ENCODE measurements around the gene FOXN4.
"Not testable (repeated sequence)": the region's sequence is repeated elsewhere in the genome, so short reads cannot be mapped to it uniquely, and the experiment has no call there.

The FOXN4 gene

GRCh38 chr12:109308534-109309380 is at the start of gene FOXN4:
Gene FOXN4 (minus strand): TSS chr12:109309284. CDS start chr12:109308321, 963 bp downstream.
- DNase-seq (ENCODE audit: low spot score): no peak

GRCh38 chr12:109358154-109358869 is 49.2 kb upstream of the FOXN4 start:
- DNase-seq (ENCODE audit: low spot score): peak; percentile 2

- DNase-seq (ENCODE audit: low spot score): no peak
Measured at GRCh38 chr12:109357032-109357431, 47.9 kb upstream of the FOXN4 start.

GRCh38 chr12:109356577-109356976 is 47.5 kb upstream of the FOXN4 start:
- DNase-seq (ENCODE audit: low spot score): no peak

GRCh38 chr12:109352184-109352583 is 43.1 kb upstream of the FOXN4 start:
- no peak for DNase-seq (ENCODE audit: low spot score)

- DNase-seq (ENCODE audit: low spot score): no peak
Measured at GRCh38 chr12:109347589-109347988, 38.5 kb upstream of the FOXN4 start, which contains the start of gene MYO1H. Gene MYO1H (plus strand): TSS chr12:109347900. CDS start chr12:109347961, 61 bp downstream.

GRCh38 chr12:109346920-109347319 is 37.8 kb upstream of the FOXN4 start:
- DNase-seq (ENCODE audit: low spot score): no peak

GRCh38 chr12:109345428-109345827 is 36.3 kb upstream of the FOXN4 start:
- DNase-seq (ENCODE audit: low spot score): no peak

- DNase-seq (ENCODE audit: low spot score): no peak
Measured at GRCh38 chr12:109343677-109344076, 34.6 kb upstream of the FOXN4 start.

GRCh38 chr12:109336593-109336992 is 27.5 kb upstream of the FOXN4 start:
- DNase-seq (ENCODE audit: low spot score): no peak

GRCh38 chr12:109334887-109335286 is 25.8 kb upstream of the FOXN4 start:
- DNase-seq (ENCODE audit: low spot score): no peak

- DNase-seq (ENCODE audit: low spot score): no peak
Measured at GRCh38 chr12:109331301-109331952, 22.3 kb upstream of the FOXN4 start.

- DNase-seq (ENCODE audit: low spot score): no peak
Measured at GRCh38 chr12:109330282-109331230, 21.5 kb upstream of the FOXN4 start.

- DNase-seq (ENCODE audit: low spot score): no peak
Measured at GRCh38 chr12:109329686-109330085, 20.6 kb upstream of the FOXN4 start.

- no peak for DNase-seq (ENCODE audit: low spot score)
Measured at GRCh38 chr12:109329003-109329402, 19.9 kb upstream of the FOXN4 start.

- not testable (repeated sequence) for DNase-seq (ENCODE audit: low spot score)
Measured at GRCh38 chr12:109321294-109321693, 12.2 kb upstream of the FOXN4 start.

- DNase-seq (ENCODE audit: low spot score): no peak
Measured at GRCh38 chr12:109310247-109311125, 1.4 kb upstream of the FOXN4 start.

GRCh38 chr12:109309381-109310246 is 530 bp upstream of the FOXN4 start:
- no peak for DNase-seq (ENCODE audit: low spot score)

GRCh38 chr12:109307051-109307450 is 2.0 kb downstream of the FOXN4 start:
- DNase-seq (ENCODE audit: low spot score): no peak
